Measurements from ENCODE around the gene MYO9B. TPM values are rescaled to one million over a fixed set of nuclear protein-coding genes. Genes with fewer than 3 reads are reported as not detected.

MYO9B gene
- total and polyA plus RNA-seq, 2 of the 13 experiments (the other 11 are each of a cell fraction or from before 2014, with no cell fraction given) = 18.0 to 18.3 TPM

- peak; percentile 80 for TF ChIP-seq ATF2 (CRISPR knock-in tag; IDR thresholded peaks at IDR 0.05)
- TF ChIP-seq ONECUT2 (CRISPR knock-in tag; IDR thresholded peaks at IDR 0.05) = peak; percentile 72; the same call in 1 of the 2 replicates
- no peak for TF ChIP-seq ZNF616 (CRISPR knock-in tag; IDR thresholded peaks at IDR 0.05; ENCODE audit: low read depth)
- no peak for TF ChIP-seq MTF1 (CRISPR knock-in tag; IDR thresholded peaks at IDR 0.05)
- no peak for TF ChIP-seq PBX3 (CRISPR knock-in tag; IDR thresholded peaks at IDR 0.05; ENCODE audit: borderline replicate concordance)
- no peak for TF ChIP-seq FOSL1 (CRISPR knock-in tag; IDR thresholded peaks at IDR 0.05; ENCODE audit: borderline replicate concordance)
- no peak for TF ChIP-seq ATF6 (CRISPR knock-in tag; conservative IDR thresholded peaks at IDR 0.05)
- TF ChIP-seq HNRNPK (IDR thresholded peaks at IDR 0.05; ENCODE audit: low read depth, low read length, poor library complexity, severe bottlenecking) = no peak
- peak; percentile 94 for TF ChIP-seq HNRNPL (IDR thresholded peaks at IDR 0.05; ENCODE audit: low read depth, low read length)
- no peak for TF ChIP-seq RORA (CRISPR knock-in tag; IDR thresholded peaks at IDR 0.05)
- peak; percentile 74 for TF ChIP-seq SOX5 (CRISPR knock-in tag; IDR thresholded peaks at IDR 0.05; ENCODE audit: borderline replicate concordance)
- TF ChIP-seq ZXDC (CRISPR knock-in tag; IDR thresholded peaks at IDR 0.05) = peak; percentile 66; the same call in 1 of the 2 replicates
- peak; percentile 80; the same call in 1 of the 2 replicates for TF ChIP-seq IKZF5 (CRISPR knock-in tag; IDR thresholded peaks at IDR 0.05)
- TF ChIP-seq ZNF788 (CRISPR knock-in tag; IDR thresholded peaks at IDR 0.05; ENCODE audit: borderline replicate concordance) = peak; percentile 88; the same call in 1 of the 2 replicates
- peak; percentile 91 for TF ChIP-seq ZNF414 (CRISPR knock-in tag; IDR thresholded peaks at IDR 0.05)
- no peak for TF ChIP-seq DR1 (CRISPR knock-in tag; IDR thresholded peaks at IDR 0.05)
- peak; percentile 82; the same call in 1 of the 2 replicates for TF ChIP-seq FOXK1 (CRISPR knock-in tag; IDR thresholded peaks at IDR 0.05; ENCODE audit: borderline replicate concordance, low read depth)
Observed at GRCh38 chr19:17248011-17248776, 172.6 kb downstream of the MYO9B start (continued).
